ENCODE measurements around the gene ANGPTL1. TPM values are rescaled to one million over a fixed set of nuclear protein-coding genes. Genes with fewer than 3 reads are reported as not detected.

ANGPTL1 gene
- total and polyA plus RNA-seq, 10 of the 15 experiments (the other 5 are each of a cell fraction or from before 2014, with no cell fraction given) = not detected

DNA sequence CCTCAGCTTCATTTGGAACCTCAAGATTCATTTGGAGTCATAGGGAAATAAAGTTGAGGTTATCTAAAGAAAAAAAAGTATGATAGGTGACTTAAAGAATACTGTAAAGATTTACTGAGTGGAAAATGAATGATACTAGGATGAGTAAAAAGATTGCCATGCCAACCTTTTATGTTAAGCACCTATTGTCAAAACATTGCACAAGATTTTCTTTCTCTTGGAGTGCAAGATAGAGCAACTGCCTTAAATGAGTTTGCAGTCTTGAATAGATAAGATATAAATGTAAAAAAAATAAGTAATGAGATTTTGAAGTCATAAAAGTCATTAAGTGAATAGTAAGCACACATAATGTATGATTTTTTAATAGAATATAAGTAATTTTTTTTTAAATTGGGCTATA lies 5.1 kb upstream of the ANGPTL1 start:
- Histone ChIP-seq H3K9ac (ENCODE audit: control insufficient read depth, insufficient read depth, low read length) (no peak overlapping the region), H4K20me1 (ENCODE audit: control insufficient read depth, insufficient read depth) (no peaks in the 10 kb centered on the region), H3K4me3 (no peak overlapping the region), H3K4me2 (ENCODE audit: control insufficient read depth, insufficient read depth) (no peak overlapping the region), H2AFZ (ENCODE audit: control insufficient read depth, low read depth, low read length) (no peak overlapping the region), H3K36me3 (ENCODE audit: control insufficient read depth in 2 of 2, insufficient read depth in 2 of 2, low read length in 1 of 2) (no peaks in the 10 kb centered on the region), H3K9me3 (replicated peaks; ENCODE audit: control insufficient read depth, insufficient read depth, low read length) (no peaks in the 10 kb centered on the region), H3K27me3 (replicated peaks in 1 of 2; ENCODE audit: control insufficient read depth in 2 of 2, insufficient read depth in 2 of 2, low read length in 1 of 2) (no peaks in the 10 kb centered on the region), H3K27ac (ENCODE audit: control insufficient read depth, insufficient read depth) (no peak overlapping the region), H3K79me2 (ENCODE audit: control insufficient read depth, insufficient read depth, low read length) (no peaks in the 10 kb centered on the region), H3K4me1 (ENCODE audit: control insufficient read depth, insufficient read depth, low read length) (no peaks in the 10 kb centered on the region)
- no peak for ATAC-seq
- FAIRE-seq = no peak
- SMC1A ChIA-PET (ENCODE audit: uncharacterized antibody, unreplicated experiment) = interaction anchor here (1.3 kb wide), 1 partner anchor 17 kb away, joined by 3 read pairs; no protein-coding TSS in a partner anchor
- DNase-seq (ENCODE audit: low read depth, low spot score) = no peak
- POLR2A ChIA-PET = no interaction called here
- CTCF ChIA-PET = interaction anchor here (0.6 to 1.0 kb wide), 3 partner anchors 9 to 127 kb away, joined by 3 read pairs; no protein-coding TSS in a partner anchor
- BruUV-seq (replicated peaks) = no TSS peak
- intact Hi-C loops (cut with micrococcal nuclease; ENCODE audit: unreplicated experiment) = no loop called here
- no peak for TF ChIP-seq ZNF622 (IDR thresholded peaks at IDR 0.05)
- TF ChIP-seq, protein P1, sequence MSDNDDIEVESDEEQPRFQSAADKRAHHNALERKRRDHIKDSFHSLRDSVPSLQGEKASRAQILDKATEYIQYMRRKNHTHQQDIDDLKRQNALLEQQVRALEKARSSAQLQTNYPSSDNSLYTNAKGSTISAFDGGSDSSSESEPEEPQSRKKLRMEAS (IDR thresholded peaks at IDR 0.05; ENCODE audit: low read depth, low read length) = no peak
- TF ChIP-seq NFYA (IDR thresholded peaks at IDR 0.05; ENCODE audit: borderline replicate concordance, low read depth, low read length) = no peak
- TF ChIP-seq STAT1 (conservative IDR thresholded peaks at IDR 0.05) = no peak
- TF ChIP-seq USF1 (IDR thresholded peaks at IDR 0.05; ENCODE audit: borderline replicate concordance, extremely low read length, insufficient read depth, low read depth, low read length) = no peak
- TF ChIP-seq, protein P2, sequence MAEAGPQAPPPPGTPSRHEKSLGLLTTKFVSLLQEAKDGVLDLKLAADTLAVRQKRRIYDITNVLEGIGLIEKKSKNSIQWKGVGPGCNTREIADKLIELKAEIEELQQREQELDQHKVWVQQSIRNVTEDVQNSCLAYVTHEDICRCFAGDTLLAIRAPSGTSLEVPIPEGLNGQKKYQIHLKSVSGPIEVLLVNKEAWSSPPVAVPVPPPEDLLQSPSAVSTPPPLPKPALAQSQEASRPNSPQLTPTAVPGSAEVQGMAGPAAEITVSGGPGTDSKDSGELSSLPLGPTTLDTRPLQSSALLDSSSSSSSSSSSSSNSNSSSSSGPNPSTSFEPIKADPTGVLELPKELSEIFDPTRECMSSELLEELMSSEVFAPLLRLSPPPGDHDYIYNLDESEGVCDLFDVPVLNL (IDR thresholded peaks at IDR 0.05; ENCODE audit: low read depth, low read length) = no peak
- no peak for TF ChIP-seq PAX5 (IDR thresholded peaks at IDR 0.05; ENCODE audit: borderline replicate concordance, low read depth, low read length)
- TF ChIP-seq KLF5 (IDR thresholded peaks at IDR 0.05; ENCODE audit: partially characterized antibody) = no peak
- no peak for TF ChIP-seq SMARCA5 (IDR thresholded peaks at IDR 0.05)
- in situ Hi-C loops (cut with MboI) = no loop called here
- RAD21 ChIA-PET (ENCODE audit: unreplicated experiment) = no interaction called here

All from GM12878 (cell line).